Esophagus muscularis mucosa (tissue), 4 donors: ENCODE results near the gene GOLGA3.

Experiments used
- CTCF ChIP-seq, 3 experiments: fragments of 200-600 bp in 2 of 3; fragments of 450-650 bp in 1 of 3; sonication (generic) in 2 of 3; IDR thresholded peaks; one replicate each; pipeline ENCODE4 v1.5.1; 2017 to 2019; ENCODE audit warnings: antibody characterized with exemption in 3 of 3, mild to moderate bottlenecking in 2 of 3, moderate library complexity in 1 of 3
- EP300 ChIP-seq: sonication (generic); formaldehyde crosslinking; IDR thresholded peaks from one replicate; pipeline ENCODE4 v1.6.1; 2017; ENCODE audit warnings: antibody characterized with exemption
- POLR2A ChIP-seq: fragments of 450-650 bp; IDR thresholded peaks from one replicate; pipeline ENCODE4 v1.6.1; 2017; ENCODE audit warnings: antibody characterized with exemption, moderate library complexity, mild to moderate bottlenecking, low read depth
- POLR2AphosphoS5 ChIP-seq, 2 donors: sonication (generic); formaldehyde crosslinking; IDR thresholded peaks; one replicate each; pipeline ENCODE4 v1.6.1; 2017; ENCODE audit warnings: antibody characterized with exemption in 2 of 2

GRCh38 chr12:132764231-132764630, 64.4 kb downstream of the GOLGA3 start:
- TF ChIP-seq POLR2A (no peak), CTCF (IDR thresholded peaks at IDR 0.05) (no peak), POLR2AphosphoS5 (IDR thresholded peaks at IDR 0.05) (no peak), EP300 (no peak)
